ENCODE measurements around the gene ZNF180. TPM values are rescaled to one million over a fixed set of nuclear protein-coding genes. Genes with fewer than 3 reads are reported as not detected.
A peak's percentile ranks its signal among the peaks of the same experiment; 100 is the strongest.

Gene ZNF180
- total and polyA plus RNA-seq, 2 experiments from 2014 or later: 3.1 to 25.4 TPM

DNA sequence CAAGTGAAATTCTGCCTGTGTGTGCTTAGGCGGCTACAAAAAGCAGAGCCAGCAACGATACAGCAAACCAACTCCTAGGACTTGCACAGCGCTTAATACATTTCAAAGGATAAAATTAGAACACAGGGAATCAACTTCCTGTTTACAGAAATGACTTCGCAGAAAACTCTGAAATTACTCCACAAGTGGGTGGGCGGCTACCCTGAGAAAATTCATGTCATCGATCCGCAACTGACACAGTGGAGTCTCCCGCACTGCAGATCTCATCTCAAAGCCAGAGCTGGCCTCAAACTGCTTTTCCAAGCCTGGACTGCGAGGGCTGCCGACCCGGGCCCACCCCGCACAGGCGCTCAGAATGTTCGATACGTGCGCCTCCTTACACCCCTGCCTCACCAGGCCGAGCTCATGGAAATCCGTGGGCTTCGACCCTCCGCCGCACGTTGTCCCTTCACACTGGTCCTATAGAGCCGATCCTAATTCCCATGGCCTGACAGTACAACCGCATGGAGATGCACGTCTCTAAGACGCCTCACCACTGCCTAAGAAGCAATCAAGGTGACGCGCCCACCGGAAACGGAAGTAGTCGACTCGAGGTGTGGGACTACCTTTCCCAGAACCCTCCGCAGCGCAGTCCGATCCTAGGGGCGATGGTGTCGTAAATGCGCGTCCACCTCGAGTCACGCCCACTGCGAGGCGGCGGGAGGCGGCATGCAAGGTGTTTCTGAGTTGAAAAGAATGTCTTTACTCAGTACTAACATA, 52.2 kb downstream of the ZNF180 start, which contains the start of gene ZNF229:
ZNF229 (minus strand) TSS at position 557 of the 759 bp plus-strand sequence. CDS start 5,625 bp downstream, outside the sequence.
- H3K27me3 ChIP-seq: no peaks in the 10 kb centered on the region
- no peaks in the 10 kb centered on the region for H4K20me1 ChIP-seq (ENCODE audit: insufficient read depth, poor library complexity, severe bottlenecking)
- H3K36me3 ChIP-seq (replicated peaks; ENCODE audit: insufficient read depth, low read depth): no peaks in the 10 kb centered on the region
- H3K4me1 ChIP-seq (ENCODE audit: insufficient read depth): no peaks in the 10 kb centered on the region
- H3K9me2 ChIP-seq (replicated peaks; ENCODE audit: insufficient read depth): no peaks in the 10 kb centered on the region
- peak; percentile 95 for DNase-seq (ENCODE audit: low spot score)
- H3K9me3 ChIP-seq (ENCODE audit: low read depth): no peaks in the 10 kb centered on the region
- 9% methylated on average over 45 of the region's 45 CpGs for WGBS (ENCODE audit: low lambda C conversion rate, missing lambda C conversion rate)
- TF ChIP-seq, protein P1, sequence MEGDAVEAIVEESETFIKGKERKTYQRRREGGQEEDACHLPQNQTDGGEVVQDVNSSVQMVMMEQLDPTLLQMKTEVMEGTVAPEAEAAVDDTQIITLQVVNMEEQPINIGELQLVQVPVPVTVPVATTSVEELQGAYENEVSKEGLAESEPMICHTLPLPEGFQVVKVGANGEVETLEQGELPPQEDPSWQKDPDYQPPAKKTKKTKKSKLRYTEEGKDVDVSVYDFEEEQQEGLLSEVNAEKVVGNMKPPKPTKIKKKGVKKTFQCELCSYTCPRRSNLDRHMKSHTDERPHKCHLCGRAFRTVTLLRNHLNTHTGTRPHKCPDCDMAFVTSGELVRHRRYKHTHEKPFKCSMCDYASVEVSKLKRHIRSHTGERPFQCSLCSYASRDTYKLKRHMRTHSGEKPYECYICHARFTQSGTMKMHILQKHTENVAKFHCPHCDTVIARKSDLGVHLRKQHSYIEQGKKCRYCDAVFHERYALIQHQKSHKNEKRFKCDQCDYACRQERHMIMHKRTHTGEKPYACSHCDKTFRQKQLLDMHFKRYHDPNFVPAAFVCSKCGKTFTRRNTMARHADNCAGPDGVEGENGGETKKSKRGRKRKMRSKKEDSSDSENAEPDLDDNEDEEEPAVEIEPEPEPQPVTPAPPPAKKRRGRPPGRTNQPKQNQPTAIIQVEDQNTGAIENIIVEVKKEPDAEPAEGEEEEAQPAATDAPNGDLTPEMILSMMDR (IDR thresholded peaks at IDR 0.05; ENCODE audit: poor library complexity): no peak
- no peak for TF ChIP-seq EZH2 (IDR thresholded peaks at IDR 0.05; ENCODE audit: borderline replicate concordance)
- TF ChIP-seq EZH2phosphoT487 (IDR thresholded peaks at IDR 0.05; ENCODE audit: low read depth, severe bottlenecking, unreplicated experiment): no peak
- peak within 1 kb of the TSS; percentile 36 for H3K27ac ChIP-seq
- peak within 1 kb of the TSS; percentile 75 for H2AFZ ChIP-seq
- peaks cover 12% of the 10 kb centered on the region for H3K79me2 ChIP-seq
- H3K4me3 ChIP-seq: peak within 1 kb of the TSS; percentile 17
- peak within 1 kb of the TSS; percentile 78 for H3K4me2 ChIP-seq

DNA sequence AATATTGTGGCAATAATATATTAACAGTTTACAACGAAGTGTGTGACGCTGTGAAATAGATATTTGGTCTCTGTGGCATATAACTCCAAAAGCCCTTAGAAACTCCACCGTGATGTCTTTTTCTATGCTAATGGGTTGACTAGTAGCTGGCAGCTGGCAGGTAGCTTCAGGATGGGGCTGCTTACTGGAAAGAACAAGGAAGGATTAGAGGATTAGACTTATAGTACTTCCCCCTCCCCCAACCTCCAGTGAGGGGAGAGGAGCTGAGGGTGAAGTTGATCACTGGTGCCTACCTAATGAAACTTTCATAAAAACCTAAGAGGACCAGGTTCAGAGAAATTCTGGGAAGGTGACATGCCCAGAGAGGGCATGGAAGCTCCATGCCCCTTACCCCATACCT, 61.9 kb downstream of the ZNF180 start:
- WGBS (ENCODE audit: low lambda C conversion rate, missing lambda C conversion rate): 93% methylated on average over 3 of the region's 3 CpGs
- Histone ChIP-seq H3K27me3 (no peaks in the 10 kb centered on the region), H3K4me1 (ENCODE audit: insufficient read depth) (no peaks in the 10 kb centered on the region), H3K9me3 (ENCODE audit: low read depth) (peaks cover 32% of the 10 kb centered on the region), H2AFZ (no peak overlapping the region), H3K4me3 (no peak overlapping the region), H3K9me2 (replicated peaks; ENCODE audit: insufficient read depth) (no peaks in the 10 kb centered on the region), H3K36me3 (replicated peaks; ENCODE audit: insufficient read depth, low read depth) (no peaks in the 10 kb centered on the region), H3K4me2 (no peak overlapping the region), H4K20me1 (ENCODE audit: insufficient read depth, poor library complexity, severe bottlenecking) (no peaks in the 10 kb centered on the region), H3K27ac (no peak overlapping the region), H3K79me2 (no peaks in the 10 kb centered on the region)
- TF ChIP-seq EZH2phosphoT487 (IDR thresholded peaks at IDR 0.05; ENCODE audit: low read depth, severe bottlenecking, unreplicated experiment) (no peak), EZH2 (IDR thresholded peaks at IDR 0.05; ENCODE audit: borderline replicate concordance) (no peak)
- TF ChIP-seq, protein P1 (IDR thresholded peaks at IDR 0.05; ENCODE audit: poor library complexity): no peak
- no peak for DNase-seq (ENCODE audit: low spot score)

DNA sequence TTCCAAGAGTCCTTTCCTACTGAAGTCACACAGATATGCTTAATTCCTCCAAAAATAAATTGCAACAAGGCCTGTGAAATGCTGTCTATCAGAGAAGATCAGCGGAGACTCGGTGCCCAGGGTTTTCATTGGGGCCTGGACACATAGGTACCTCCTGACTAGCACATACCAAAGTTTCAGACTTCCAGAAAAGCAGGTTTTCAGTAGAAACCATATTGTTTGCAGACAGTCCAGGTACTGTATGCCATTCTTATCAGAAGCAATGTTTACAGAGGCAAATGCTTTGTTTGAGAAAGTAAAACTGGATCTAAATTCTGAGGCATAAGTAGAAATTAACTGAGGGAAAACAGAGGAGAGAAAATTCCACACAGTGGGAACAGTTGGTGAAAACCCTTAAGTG, 64.9 kb downstream of the ZNF180 start:
- Histone ChIP-seq H3K79me2 (no peaks in the 10 kb centered on the region), H3K4me1 (ENCODE audit: insufficient read depth) (no peaks in the 10 kb centered on the region), H3K9me2 (replicated peaks; ENCODE audit: insufficient read depth) (no peaks in the 10 kb centered on the region), H3K36me3 (replicated peaks; ENCODE audit: insufficient read depth, low read depth) (peaks cover 7% of the 10 kb centered on the region), H3K27me3 (no peaks in the 10 kb centered on the region), H3K9me3 (ENCODE audit: low read depth) (peaks cover 48% of the 10 kb centered on the region), H3K27ac (no peak overlapping the region), H2AFZ (no peak overlapping the region), H3K4me2 (no peak overlapping the region), H4K20me1 (ENCODE audit: insufficient read depth, poor library complexity, severe bottlenecking) (no peaks in the 10 kb centered on the region), H3K4me3 (no peak overlapping the region)
- WGBS (ENCODE audit: low lambda C conversion rate, missing lambda C conversion rate): 88% methylated on average over 2 of the region's 2 CpGs
- TF ChIP-seq EZH2phosphoT487 (IDR thresholded peaks at IDR 0.05; ENCODE audit: low read depth, severe bottlenecking, unreplicated experiment) (no peak), EZH2 (IDR thresholded peaks at IDR 0.05; ENCODE audit: borderline replicate concordance) (no peak)
- TF ChIP-seq, protein P1 (IDR thresholded peaks at IDR 0.05; ENCODE audit: poor library complexity): no peak
- DNase-seq (ENCODE audit: low spot score): no peak

Data from hepatocyte (in vitro differentiated cells).